T-helper 1 cell treated with Interleukin-12 subunit alpha and Interleukin-12 subunit beta and Interleukin-4 antibody, amounts not matched to agents 30 ng/mL and 1 ng/mL, for 36 hours (primary cell): Measurements from ENCODE around the gene PHYKPL. TPM values are rescaled to one million over a fixed set of nuclear protein-coding genes. Genes with fewer than 3 reads are reported as not detected.

Source experiments
- intact Hi-C: fragments of 100-400 bp; cut with micrococcal nuclease; formaldehyde crosslinking; loops from one replicate; pipeline ENCODE4 v1.15.1; 2024
- total RNA-seq: library from RNA; stranded (reverse); gene quantifications from 2 replicates; pipeline ENCODE4 v1.2.3, GENCODE V29; 2022

The PHYKPL gene
- 180 and 182 TPM in 2 replicates for total RNA-seq

DNA sequence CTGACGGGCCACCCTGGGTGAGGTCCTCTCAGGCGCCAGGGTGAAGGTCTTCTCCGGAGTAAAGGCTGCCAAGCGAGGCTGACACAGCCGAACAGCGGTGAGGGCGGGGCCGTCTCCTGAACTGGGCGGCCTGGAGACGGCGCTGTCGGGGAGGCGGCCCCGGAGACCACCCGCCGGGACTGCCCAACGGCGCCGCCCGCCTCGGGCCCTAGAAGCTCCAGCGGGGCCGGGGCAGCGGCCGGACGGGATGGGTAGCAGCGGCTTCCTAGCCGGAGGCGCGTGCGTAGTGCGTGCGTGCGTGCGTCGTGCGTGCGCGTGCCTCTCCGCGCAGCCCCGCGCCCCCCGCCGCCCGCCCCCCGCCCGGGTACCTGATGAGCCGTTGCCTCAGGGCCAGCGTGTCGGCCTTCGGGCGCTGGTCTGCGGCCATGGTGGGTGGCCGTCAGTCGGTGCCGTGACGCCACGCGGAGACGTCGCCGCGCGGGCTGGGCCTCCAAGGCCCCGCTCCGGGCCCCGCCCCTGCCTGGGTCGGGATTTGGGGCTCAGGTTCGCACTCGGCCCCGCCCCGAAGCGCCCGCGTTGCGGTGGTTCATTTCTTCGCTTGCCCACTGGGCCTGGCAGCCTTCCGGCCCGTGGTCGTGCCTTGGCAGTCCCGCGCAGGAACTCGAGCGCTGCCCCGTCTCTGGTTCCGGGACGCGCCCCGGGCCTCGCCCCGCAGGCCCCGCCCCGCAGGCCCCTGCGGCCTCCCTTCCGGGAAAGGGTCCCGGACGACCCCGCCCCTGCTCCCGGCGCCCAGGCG is at the start of gene PHYKPL:
Gene PHYKPL (minus strand): TSS at position 679 of the 796 bp plus-strand sequence. CDS start 252 bp downstream, at position 427.
- intact Hi-C loops: loop anchor here (1.0 to 10.0 kb wide), 8 partner anchors 9 to 1472 kb away; partner anchors contain the start of genes CLK4, HNRNPAB, HNRNPH1 and ZNF354B

GRCh38 chr5:178282391-178282790 is 49.8 kb upstream of the PHYKPL start:
- intact Hi-C loops: no loop called here

- intact Hi-C loops: loop anchor here (2.0 kb wide), 2 partner anchors 269 to 1213 kb away; no protein-coding TSS in a partner anchor
These were observed 48.7 kb upstream of the PHYKPL start for GRCh38 chr5:178281331-178281730.

DNA sequence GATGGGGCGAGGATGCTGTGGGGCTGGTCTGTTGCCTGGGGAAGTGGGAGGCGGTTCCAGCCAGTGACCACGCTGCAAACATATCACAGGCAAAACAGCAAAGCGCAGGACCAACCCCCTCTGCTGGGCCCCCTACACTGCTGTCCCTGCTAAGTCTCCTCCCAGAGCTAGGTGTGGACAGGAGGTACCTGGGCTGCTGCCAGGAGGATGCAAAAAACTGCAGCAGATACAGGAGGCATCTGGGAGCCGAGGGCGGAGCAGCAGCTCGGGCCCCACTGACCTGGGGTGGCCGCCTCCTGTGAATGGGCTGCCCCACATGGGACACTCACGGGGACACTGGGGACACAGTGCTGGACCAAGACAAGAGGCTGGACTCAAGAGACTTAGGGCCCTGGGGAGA is 48.0 kb upstream of the PHYKPL start:
- intact Hi-C loops: loop anchor here (1.0 to 2.0 kb wide), 3 partner anchors 270 to 1214 kb away; partner anchors contain the start of gene COL23A1

GRCh38 chr5:178279723-178280438 is 47.3 kb upstream of the PHYKPL start:
- intact Hi-C loops: loop anchor here (1.0 to 2.0 kb wide), 3 partner anchors 271 to 1215 kb away; partner anchors contain the start of gene COL23A1

GRCh38 chr5:178279026-178279722 is 46.6 kb upstream of the PHYKPL start:
- intact Hi-C loops: no loop called here

DNA sequence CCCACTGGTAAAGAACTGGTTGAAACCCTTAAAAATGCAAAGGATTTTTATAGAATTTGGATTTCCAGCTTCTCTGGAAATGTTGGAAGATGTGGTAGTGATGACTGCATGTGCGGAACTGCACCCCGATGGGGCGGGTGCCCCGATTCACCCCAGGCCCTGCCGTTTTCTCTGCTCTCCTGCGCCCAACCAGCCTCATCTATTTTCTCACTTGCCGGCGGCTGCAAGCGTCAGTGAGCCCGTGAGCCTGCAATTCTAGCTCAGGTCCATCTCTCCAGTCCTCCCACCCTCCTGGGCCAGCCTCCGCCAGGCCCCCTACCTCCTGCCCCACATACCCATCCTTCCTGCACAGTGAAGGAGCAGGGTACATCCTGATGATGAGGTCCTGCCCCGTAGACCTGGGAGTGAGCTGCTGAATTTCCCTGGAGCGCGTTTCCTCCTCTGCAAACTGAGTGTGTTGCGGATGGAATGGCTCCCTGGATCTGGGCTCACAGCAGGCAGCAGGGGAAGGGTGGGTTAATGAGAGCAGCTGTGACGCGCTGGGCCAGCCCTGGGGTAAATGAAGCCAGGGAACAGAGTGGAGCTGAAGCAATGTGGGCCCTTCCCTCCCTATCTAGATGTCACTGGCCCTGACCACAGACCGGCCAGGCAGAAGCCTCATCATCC is 45.9 kb upstream of the PHYKPL start:
- intact Hi-C loops: no loop called here

GRCh38 chr5:178277866-178278265 is 45.3 kb upstream of the PHYKPL start:
- intact Hi-C loops: no loop called here

- intact Hi-C loops: no loop called here
These were observed 44.7 kb upstream of the PHYKPL start for GRCh38 chr5:178277346-178277745.

- intact Hi-C loops: no loop called here
These were observed 42.4 kb upstream of the PHYKPL start for GRCh38 chr5:178274781-178275537.

DNA sequence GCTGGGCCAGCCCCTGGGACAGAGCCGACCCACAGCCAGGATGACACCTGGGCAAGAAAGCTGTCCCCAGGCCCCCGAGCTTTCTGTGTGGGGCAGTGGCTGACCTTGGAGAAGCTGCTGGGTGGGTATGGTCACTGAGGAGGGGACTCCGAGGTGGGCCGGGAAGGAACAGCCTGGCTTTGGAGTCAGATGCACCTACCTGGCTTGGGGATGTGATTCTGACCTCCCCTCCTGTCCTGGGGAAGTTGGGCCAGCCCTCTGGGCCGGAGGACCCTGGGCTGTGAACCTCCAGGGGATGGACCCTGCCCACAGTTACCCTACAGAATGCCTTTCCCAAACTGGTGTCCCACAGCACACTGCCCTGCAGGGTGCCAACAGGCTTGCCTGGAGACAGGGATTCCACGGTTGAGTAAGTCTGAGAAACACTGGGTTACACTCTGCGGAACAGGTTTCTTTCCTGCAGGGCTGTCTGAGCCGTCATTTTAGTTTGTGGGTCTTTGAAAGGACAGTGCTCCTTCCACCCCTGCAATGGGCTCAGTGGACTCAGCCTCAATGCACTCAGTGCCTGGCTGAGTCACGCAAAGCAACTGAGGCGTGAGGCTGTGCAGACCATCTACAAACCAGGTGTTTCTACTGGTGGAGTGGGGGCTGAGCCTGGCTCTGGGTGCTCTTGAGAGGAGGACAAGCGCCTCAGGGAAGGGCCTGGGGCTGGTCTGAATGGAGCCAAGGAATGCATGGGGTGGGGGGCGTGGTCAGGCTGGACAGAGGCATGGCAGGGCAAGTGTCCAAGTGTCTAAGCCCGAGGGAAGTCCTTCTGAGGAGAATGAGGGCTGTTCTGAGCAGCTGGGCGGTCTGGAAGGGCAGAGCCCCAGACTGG is 41.3 kb upstream of the PHYKPL start:
- intact Hi-C loops: no loop called here

DNA sequence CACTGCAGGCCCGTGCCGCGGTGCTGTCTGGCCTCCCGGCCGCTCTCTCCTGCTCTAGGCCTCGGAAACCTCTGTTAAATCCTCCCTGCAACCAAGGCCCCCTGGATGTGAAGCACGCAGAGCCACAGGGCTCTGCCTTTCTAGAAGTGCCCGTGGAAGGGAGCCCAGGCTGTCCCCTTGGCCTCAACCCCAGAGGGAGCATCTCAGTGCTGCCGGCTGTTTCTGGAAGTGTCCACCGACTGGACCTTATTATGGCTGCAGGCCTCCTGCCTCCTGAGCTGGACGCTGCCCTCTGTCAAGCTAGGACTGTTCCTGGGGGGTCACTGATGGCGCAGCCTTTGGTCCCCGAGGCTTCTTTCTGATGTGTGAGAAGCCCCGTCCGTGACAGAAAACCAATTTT is 40.4 kb upstream of the PHYKPL start:
- intact Hi-C loops: no loop called here

DNA sequence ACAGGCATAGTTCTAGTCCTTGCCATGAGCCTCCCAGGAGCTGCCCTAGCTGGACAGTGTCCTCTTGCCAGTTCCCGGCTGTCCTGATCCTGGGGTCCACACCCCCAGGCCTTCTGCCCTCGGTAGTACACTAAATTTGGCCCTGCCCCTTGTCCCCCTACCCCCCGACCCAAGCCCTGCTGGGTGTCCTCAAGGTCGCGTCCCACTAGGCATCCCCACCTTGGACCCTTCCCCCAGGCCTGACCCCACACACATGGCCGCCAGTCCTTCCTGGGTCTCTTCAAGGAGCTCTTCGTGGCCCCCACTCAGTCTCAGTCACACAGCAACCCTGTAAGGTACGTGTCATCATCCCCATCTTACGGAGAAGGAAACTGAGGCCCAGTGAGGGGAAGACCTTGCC is 40.0 kb upstream of the PHYKPL start:
- intact Hi-C loops: no loop called here

DNA sequence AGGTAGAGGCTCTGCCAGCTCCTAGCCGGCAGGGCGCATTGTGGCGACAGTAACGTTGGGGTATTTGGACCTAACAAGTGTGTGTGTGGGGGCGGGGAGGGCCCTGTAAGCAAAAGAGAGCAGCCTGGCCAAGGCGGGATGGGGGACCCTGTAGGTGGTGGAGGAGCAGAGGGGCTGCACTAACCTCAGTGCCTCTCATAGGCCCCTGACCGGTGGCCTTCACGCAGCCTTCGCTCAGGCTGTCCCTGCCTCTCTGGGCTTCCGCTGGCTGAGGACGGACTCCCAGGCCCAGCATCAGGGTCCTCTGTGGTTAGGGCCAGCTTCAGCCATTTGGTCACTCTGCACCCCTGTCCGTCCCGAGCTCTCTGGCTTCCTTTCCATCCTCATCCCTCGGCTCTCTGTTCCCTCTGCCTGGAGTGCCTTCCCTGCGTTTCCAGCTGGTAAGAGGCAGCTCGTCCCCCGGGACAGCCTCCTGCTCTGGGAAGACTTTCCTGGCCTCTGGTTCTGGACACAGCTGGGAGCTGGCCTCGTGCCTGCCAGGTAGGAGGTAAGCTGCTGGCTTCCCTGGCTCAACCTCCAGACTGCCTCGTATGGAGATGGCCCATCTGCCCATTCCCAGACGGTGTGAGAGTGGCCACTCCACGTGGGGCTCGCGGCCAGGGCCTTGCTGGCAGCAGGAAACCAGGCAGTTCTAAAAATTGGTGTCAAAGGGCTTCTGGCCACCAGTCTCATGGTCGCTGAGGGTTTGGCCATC is 39.3 kb upstream of the PHYKPL start:
- intact Hi-C loops: no loop called here

DNA sequence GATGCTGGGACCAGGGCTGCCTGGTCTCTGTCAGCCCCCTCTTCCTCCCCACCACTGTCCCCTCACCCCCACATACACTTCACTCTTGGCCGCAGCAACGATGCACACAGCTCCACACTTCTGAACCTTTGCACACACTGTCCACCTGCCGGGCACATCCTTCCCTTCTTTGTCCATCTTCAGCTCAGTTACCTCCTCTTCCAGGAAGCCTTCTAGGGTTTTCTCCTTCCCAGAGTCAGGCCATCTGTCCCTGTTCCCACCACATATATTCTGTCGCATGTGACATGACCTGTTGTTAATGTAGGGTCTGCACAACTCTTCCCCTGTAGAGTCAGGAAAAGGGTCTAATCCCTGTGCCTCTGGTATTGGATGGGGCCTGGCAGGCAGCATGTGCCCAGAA is 38.6 kb upstream of the PHYKPL start:
- intact Hi-C loops: no loop called here

GRCh38 chr5:178269499-178269898 is 36.9 kb upstream of the PHYKPL start:
- intact Hi-C loops: no loop called here

DNA sequence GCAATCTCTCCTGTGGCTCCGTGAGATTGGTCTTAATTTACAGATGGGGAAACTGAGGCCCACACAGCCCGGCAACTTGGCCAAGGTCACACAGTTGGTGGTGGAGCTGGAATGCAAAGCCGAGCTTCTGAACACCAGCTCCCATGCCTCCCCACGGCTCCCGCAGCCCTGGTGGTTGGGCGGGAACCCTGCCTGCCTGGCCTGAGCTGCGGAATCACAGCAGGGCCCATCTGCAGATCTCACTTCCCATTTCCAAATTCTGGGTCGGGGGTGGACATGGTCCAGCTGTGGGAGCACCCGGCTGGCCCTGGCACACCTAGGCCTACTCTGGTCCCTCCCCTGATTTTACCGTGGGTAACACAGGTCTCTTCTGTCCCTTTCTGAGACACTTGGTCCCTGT is 35.3 kb upstream of the PHYKPL start:
- intact Hi-C loops: no loop called here

- intact Hi-C loops: no loop called here
These were observed 34.6 kb upstream of the PHYKPL start for GRCh38 chr5:178267245-178267644.

DNA sequence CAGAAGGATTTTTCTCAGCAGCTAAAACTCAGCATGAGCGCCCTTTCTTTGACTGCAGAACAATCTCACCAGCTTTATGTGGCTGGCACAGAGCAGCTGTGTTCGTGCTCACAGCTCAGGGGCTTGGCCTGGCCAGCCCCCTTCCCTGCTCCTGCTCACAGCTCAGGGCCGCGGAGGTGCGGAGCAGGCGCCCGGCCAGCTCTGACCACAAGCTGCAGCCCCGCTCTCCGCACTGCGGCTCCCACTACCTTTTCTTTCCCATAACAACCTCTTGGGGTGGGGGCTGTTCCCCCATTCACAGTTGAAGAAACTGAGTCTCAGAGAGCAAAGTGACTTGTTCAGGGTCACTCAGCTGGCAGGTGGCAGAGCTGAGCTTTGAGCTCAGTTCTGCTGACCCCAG is 34.0 kb upstream of the PHYKPL start:
- intact Hi-C loops: no loop called here
